ENCODE measurements around the gene CACNG4. TPM values are rescaled to one million over a fixed set of nuclear protein-coding genes. Genes with fewer than 3 reads are reported as not detected.

Gene CACNG4
- total RNA-seq, 2 experiments from 2014 or later, result not detected

DNA sequence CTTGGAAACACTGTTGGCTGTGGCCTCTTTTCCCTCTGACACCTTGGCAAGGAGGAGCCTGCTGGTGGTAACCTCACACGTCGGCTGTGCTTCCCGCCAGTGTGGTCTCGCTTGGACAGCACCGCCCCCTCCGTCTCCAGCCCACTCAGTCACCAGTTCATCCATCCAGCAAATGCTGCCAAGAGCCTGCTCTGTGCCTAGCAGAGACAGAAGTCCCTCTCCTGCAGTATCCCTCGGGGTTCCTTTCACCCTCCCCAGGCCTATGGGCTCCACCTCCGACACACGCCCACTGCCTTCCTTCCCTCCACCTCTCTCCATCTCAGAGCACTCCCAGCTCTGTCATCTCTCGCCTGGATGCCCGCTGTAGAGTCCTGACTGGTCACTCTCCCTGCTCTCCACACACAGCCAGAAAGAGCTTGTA, 12.3 kb downstream of the CACNG4 start:
- Mint-ChIP-seq H3K27me3 (peaks cover 61% of the 10 kb centered on the region), H3K4me3 (no peak overlapping the region), H3K36me3 (ENCODE audit: low read depth) (no peaks in the 10 kb centered on the region), H3K4me1 (ENCODE audit: low read depth) (no peaks in the 10 kb centered on the region), H3K9me3 (no peaks in the 10 kb centered on the region), H3K27ac (no peak overlapping the region)
- TF ChIP-seq, protein P1, sequence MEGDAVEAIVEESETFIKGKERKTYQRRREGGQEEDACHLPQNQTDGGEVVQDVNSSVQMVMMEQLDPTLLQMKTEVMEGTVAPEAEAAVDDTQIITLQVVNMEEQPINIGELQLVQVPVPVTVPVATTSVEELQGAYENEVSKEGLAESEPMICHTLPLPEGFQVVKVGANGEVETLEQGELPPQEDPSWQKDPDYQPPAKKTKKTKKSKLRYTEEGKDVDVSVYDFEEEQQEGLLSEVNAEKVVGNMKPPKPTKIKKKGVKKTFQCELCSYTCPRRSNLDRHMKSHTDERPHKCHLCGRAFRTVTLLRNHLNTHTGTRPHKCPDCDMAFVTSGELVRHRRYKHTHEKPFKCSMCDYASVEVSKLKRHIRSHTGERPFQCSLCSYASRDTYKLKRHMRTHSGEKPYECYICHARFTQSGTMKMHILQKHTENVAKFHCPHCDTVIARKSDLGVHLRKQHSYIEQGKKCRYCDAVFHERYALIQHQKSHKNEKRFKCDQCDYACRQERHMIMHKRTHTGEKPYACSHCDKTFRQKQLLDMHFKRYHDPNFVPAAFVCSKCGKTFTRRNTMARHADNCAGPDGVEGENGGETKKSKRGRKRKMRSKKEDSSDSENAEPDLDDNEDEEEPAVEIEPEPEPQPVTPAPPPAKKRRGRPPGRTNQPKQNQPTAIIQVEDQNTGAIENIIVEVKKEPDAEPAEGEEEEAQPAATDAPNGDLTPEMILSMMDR (IDR thresholded peaks at IDR 0.05), result no peak
- Histone ChIP-seq H3K9me3 (ENCODE audit: control insufficient read depth in 1 of 2, insufficient read depth in 1 of 2, low read length in 2 of 2) (no peaks in the 10 kb centered on the region), H3K4me1 (ENCODE audit: insufficient read depth, low read length) (no peaks in the 10 kb centered on the region), H3K36me3 (ENCODE audit: insufficient read depth, low read length) (no peaks in the 10 kb centered on the region), H3K27me3 (ENCODE audit: control insufficient read depth in 1 of 2, insufficient read depth in 2 of 2, low read length in 2 of 2) (peaks cover 11 to 32% of the 10 kb centered on the region in 2 experiments), H3K4me3 (ENCODE audit: low read length) (no peak overlapping the region), H3K27ac (ENCODE audit: low read depth in 1 of 2, low read length in 2 of 2) (no peak overlapping the region)
- POLR2A ChIA-PET, result no interaction called here
- intact Hi-C loops (cut with DNase I, micrococcal nuclease), result no loop called here
- CTCF ChIA-PET, result no interaction called here
- DNase-seq (no peak), ATAC-seq (ENCODE audit: poor library complexity) (no peak)

DNA sequence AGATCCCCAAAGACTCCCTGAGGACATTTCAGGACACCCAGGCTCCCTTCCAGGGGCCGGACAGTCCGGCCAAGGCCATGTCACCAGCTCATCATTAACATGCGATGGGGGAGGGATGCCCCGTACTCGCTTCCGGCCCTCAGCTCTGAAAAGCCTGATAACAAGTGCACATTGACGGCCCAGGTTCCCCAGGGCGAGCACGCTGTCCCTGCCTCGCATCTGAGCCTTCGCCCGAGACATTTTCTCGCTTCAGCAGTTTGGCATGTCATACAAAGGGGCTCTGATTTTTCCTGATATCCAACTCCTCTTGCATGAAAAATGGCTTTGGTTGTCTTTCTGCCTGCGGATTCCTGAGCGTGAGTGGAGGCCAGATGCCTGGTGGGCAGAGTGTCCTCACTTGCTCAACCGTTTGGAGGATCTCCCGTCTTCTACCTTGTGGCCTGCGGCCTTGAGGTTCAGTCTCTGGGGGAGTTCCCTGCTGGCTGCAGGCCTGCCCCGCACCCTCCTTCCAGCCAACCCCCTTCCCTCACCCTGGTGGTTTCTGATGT, 14.1 kb downstream of the CACNG4 start:
- H3K4me1 Mint-ChIP-seq (ENCODE audit: low read depth), result no peaks in the 10 kb centered on the region
- Histone ChIP-seq H3K27ac (ENCODE audit: low read depth in 1 of 2, low read length in 2 of 2) (no peak overlapping the region), H3K4me1 (ENCODE audit: insufficient read depth, low read length) (no peaks in the 10 kb centered on the region), H3K4me3 (ENCODE audit: low read length) (no peak overlapping the region), H3K9me3 (ENCODE audit: control insufficient read depth in 1 of 2, insufficient read depth in 1 of 2, low read length in 2 of 2) (no peaks in the 10 kb centered on the region), H3K27me3 (ENCODE audit: control insufficient read depth in 1 of 2, insufficient read depth in 2 of 2, low read length in 2 of 2) (peaks cover 9 to 27% of the 10 kb centered on the region in 2 experiments), H3K36me3 (ENCODE audit: insufficient read depth, low read length) (no peaks in the 10 kb centered on the region)
- H3K27me3 Mint-ChIP-seq, result peaks cover 63% of the 10 kb centered on the region
- ATAC-seq (ENCODE audit: poor library complexity) (no peak), DNase-seq (no peak)
- no peaks in the 10 kb centered on the region for H3K9me3 Mint-ChIP-seq
- no peaks in the 10 kb centered on the region for H3K36me3 Mint-ChIP-seq (ENCODE audit: low read depth)
- no peak overlapping the region for H3K4me3 Mint-ChIP-seq
- intact Hi-C loops (cut with DNase I, micrococcal nuclease), result no loop called here
- TF ChIP-seq, protein P1 (IDR thresholded peaks at IDR 0.05), result no peak
- H3K27ac Mint-ChIP-seq, result no peak overlapping the region
- ChIA-PET POLR2A (no interaction called here), CTCF (no interaction called here)

DNA sequence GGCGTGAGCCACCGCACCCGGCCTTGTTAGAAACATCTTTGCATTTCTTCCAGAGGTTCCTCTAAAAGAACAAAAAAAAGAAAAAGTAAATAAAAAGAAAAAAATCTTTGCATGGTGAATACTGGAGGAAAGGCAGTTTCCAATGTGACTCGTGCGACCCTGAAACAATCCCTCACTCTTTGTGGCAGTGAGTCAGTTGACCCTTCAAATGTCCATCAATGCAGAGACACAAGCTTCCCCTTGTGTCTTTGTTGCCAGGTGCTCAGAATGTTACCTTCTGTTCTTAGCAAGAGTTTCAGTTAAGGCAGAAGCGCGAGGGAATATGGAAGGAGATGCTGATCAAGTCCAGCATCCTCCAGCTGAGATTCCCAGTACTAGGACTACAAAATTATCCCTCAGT, 16.4 kb downstream of the CACNG4 start:
- Histone ChIP-seq H3K36me3 (ENCODE audit: insufficient read depth, low read length) (no peaks in the 10 kb centered on the region), H3K9me3 (ENCODE audit: control insufficient read depth in 1 of 2, insufficient read depth in 1 of 2, low read length in 2 of 2) (no peaks in the 10 kb centered on the region), H3K4me1 (ENCODE audit: insufficient read depth, low read length) (no peaks in the 10 kb centered on the region), H3K27me3 (ENCODE audit: control insufficient read depth in 1 of 2, insufficient read depth in 2 of 2, low read length in 2 of 2) (peaks cover 7 to 22% of the 10 kb centered on the region in 2 experiments), H3K27ac (ENCODE audit: low read depth in 1 of 2, low read length in 2 of 2) (no peak overlapping the region), H3K4me3 (ENCODE audit: low read length) (no peak overlapping the region)
- Mint-ChIP-seq H3K4me3 (no peak overlapping the region), H3K9me3 (no peaks in the 10 kb centered on the region), H3K36me3 (ENCODE audit: low read depth) (no peaks in the 10 kb centered on the region), H3K4me1 (ENCODE audit: low read depth) (no peaks in the 10 kb centered on the region), H3K27ac (no peak overlapping the region), H3K27me3 (peaks cover 62% of the 10 kb centered on the region)
- DNase-seq (no peak), ATAC-seq (ENCODE audit: poor library complexity) (no peak)
- intact Hi-C loops (cut with DNase I, micrococcal nuclease), result no loop called here
- TF ChIP-seq, protein P1 (IDR thresholded peaks at IDR 0.05), result no peak
- ChIA-PET CTCF (no interaction called here), POLR2A (no interaction called here)
